Psoas muscle (tissue), 8 donors: ENCODE measurements around the gene KHDC4. TPM values are rescaled to one million over a fixed set of nuclear protein-coding genes. Genes with fewer than 3 reads are reported as not detected.

Source experiments
- ATAC-seq, 4 donors: fragments of 200-7000 bp; cut with Tn5 transposase; one replicate each; pipeline ENCODE4 v1.9.1; 2020; ENCODE audit warnings: moderate library complexity in 3 of 4, mild to moderate bottlenecking in 2 of 4
- DNase-seq, 2 donors: peaks; one replicate each; pipeline ENCODE4 v3.0.0-alpha.2; 2020
- H3K27ac ChIP-seq: fragments of 200-600 bp; one replicate; pipeline ENCODE4 v1.8.0; 2022
- H3K27me3 ChIP-seq, 3 donors: fragments of 200-600 bp in 1 of 3; one replicate each; pipeline versions ENCODE4 v1.6.1 to v1.8.0; 2013 to 2022; ENCODE audit warnings: low read length in 2 of 3, mild to moderate bottlenecking in 2 of 3, moderate library complexity in 1 of 3; ENCODE audit not compliant: insufficient read depth in 3 of 3
- H3K36me3 ChIP-seq, 2 donors: fragments of 200-600 bp in 1 of 2; one replicate each; pipeline versions ENCODE4 v1.6.1 to v1.8.0; 2013 to 2022; ENCODE audit warnings: low read depth in 1 of 2, mild to moderate bottlenecking in 1 of 2, moderate library complexity in 1 of 2; ENCODE audit not compliant: insufficient read depth in 1 of 2
- H3K4me1 ChIP-seq: fragments of 200-600 bp; one replicate; pipeline ENCODE4 v1.8.0; 2022
- H3K4me3 ChIP-seq: fragments of 200-600 bp; one replicate; pipeline ENCODE4 v1.8.0; 2022; ENCODE audit warnings: mild to moderate bottlenecking
- H3K9me3 ChIP-seq: fragments of 200-600 bp; one replicate; pipeline ENCODE4 v1.8.0; 2022
- CTCF ChIP-seq: fragments of 200-600 bp; IDR thresholded peaks from one replicate; pipeline ENCODE4 v1.8.0; 2022; ENCODE audit warnings: antibody characterized with exemption
- WGBS, 3 donors: extraction: QIAGEN DNeasy Blood & Tissue Kit; methylation state at CpG; one replicate each; pipeline versions ENCODE4 v1.1.6 to v1.1.7; 2013; 5-methylcytosine and 5-hydroxymethylcytosine counted together
- intact Hi-C, 2 donors: fragments of 100-400 bp; cut with DNase I; formaldehyde crosslinking; loops; one replicate each; pipeline versions ENCODE4 v1.11.0 to v1.14.2; 2022
- polyA plus RNA-seq, 3 donors: library from polyadenylated mRNA; stranded (reverse); fragments of 200-250 nt; gene quantifications; one replicate each; pipeline ENCODE4 v1.2.3, GENCODE V29; 2013
- total RNA-seq, 4 donors: library from RNA; stranded (reverse); fragmentation: NEBNext Ultra II Directional in 2 of 4; extraction: Animal tissue kit (Norgen Biotek cat#: 25700) in 2 of 4; gene quantifications; one replicate each; pipeline versions ENCODE4 v1.2.1 to v1.2.4, GENCODE V29; 2021 to 2023
- donor health status: healthy with polysubstance abuse.
- donor health status: DM: no; HTN: no; CAD: no; lungs with moderate emphysema.
- donor health status: Bipolar disorder and iron deficiency.
- donor health status: healthy.
- donor health status: DM: yes; HTN: yes; CAD: no.
- donor health status: DM: no; HTN: no; CAD: no.
- donor health status: DM: no; HTN: no; CAD: no.
- donor health status: DM: yes; HTN: yes; CAD: no.

The KHDC4 gene
- total and polyA plus RNA-seq, 7 donors: 11.0 to 33.1 (median 20.7) TPM

- WGBS, 3 donors: 95 to 100% (median 98%) methylated on average over 5 of the region's 5 CpGs
- no peak for TF ChIP-seq CTCF
- no peak overlapping the region for H3K4me3 ChIP-seq
- intact Hi-C loops: no loop called here
- H3K9me3 ChIP-seq: no peaks in the 10 kb centered on the region
- DNase-seq (no peak), ATAC-seq (no peak)
- H3K36me3 ChIP-seq: no peaks in the 10 kb centered on the region
- peaks cover 5% of the 10 kb centered on the region for H3K4me1 ChIP-seq
- H3K27ac ChIP-seq: no peak overlapping the region
- no peaks in the 10 kb centered on the region for H3K27me3 ChIP-seq
These were observed 45.7 kb downstream of the KHDC4 start for GRCh38 chr1:155888481-155888880.

- no peak overlapping the region for H3K4me3 ChIP-seq
- no peak for DNase-seq
- H3K4me1 ChIP-seq: no peaks in the 10 kb centered on the region
- intact Hi-C loops: no loop called here
- no peak for TF ChIP-seq CTCF
- H3K27ac ChIP-seq: no peak overlapping the region
- H3K27me3 ChIP-seq: no peaks in the 10 kb centered on the region
- H3K9me3 ChIP-seq: no peaks in the 10 kb centered on the region
- no peaks in the 10 kb centered on the region for H3K36me3 ChIP-seq
- no peak for ATAC-seq
These were observed 49.2 kb downstream of the KHDC4 start for GRCh38 chr1:155884982-155885381.

GRCh38 chr1:155884031-155884960, 49.9 kb downstream of the KHDC4 start:
- intact Hi-C loops: no loop called here
- ATAC-seq (no peak), DNase-seq (no peak)
- TF ChIP-seq CTCF: no peak
- H3K4me3 ChIP-seq: no peak overlapping the region
- no peaks in the 10 kb centered on the region for H3K36me3 ChIP-seq
- 46 to 55% (median 47%) methylated on average over 9 of the region's 9 CpGs for WGBS, 3 donors
- H3K27me3 ChIP-seq: no peaks in the 10 kb centered on the region
- H3K4me1 ChIP-seq: no peaks in the 10 kb centered on the region
- H3K9me3 ChIP-seq: no peaks in the 10 kb centered on the region
- no peak overlapping the region for H3K27ac ChIP-seq

- DNase-seq: no peak
- ATAC-seq: no peak
- intact Hi-C loops: no loop called here
- Histone ChIP-seq H3K27ac (no peak overlapping the region), H3K36me3 (no peaks in the 10 kb centered on the region), H3K4me3 (no peak overlapping the region), H3K9me3 (no peaks in the 10 kb centered on the region), H3K27me3 (no peaks in the 10 kb centered on the region), H3K4me1 (no peaks in the 10 kb centered on the region)
- no peak for TF ChIP-seq CTCF
- WGBS, 3 donors: 57 to 61% (median 61%) methylated on average over 2 of the region's 2 CpGs
These were observed 51.4 kb downstream of the KHDC4 start for GRCh38 chr1:155882766-155883165.

- Histone ChIP-seq H3K4me1 (no peaks in the 10 kb centered on the region), H3K27me3 (no peaks in the 10 kb centered on the region), H3K4me3 (no peak overlapping the region), H3K27ac (no peak overlapping the region), H3K36me3 (no peaks in the 10 kb centered on the region), H3K9me3 (no peaks in the 10 kb centered on the region)
- no peak for DNase-seq
- intact Hi-C loops: no loop called here
- TF ChIP-seq CTCF: no peak
- ATAC-seq: no peak
These were observed 52.0 kb downstream of the KHDC4 start for GRCh38 chr1:155882235-155882634.
